Measurements from ENCODE around the gene SCARB2.

The SCARB2 gene

DNA sequence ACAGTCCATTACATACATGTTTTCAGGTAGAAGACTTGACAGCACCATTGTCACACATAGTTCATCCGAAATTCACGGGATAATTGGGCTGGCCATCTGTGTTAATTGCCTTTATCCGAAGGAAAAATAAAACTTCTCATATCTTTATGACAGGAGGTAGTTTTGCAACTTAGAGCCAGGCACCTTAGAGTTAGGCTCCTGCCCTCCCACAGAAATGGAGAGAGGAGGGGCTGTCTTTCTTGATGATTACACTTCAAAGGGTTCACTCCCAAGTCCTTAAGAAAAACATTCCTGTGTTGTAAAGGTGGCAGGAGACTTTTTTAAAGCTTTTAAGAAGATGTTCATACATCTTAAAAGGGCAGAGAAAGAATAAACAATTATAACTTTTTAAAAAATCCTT, 10.5 kb upstream of the SCARB2 start:
- DNase-seq: no peak

DNA sequence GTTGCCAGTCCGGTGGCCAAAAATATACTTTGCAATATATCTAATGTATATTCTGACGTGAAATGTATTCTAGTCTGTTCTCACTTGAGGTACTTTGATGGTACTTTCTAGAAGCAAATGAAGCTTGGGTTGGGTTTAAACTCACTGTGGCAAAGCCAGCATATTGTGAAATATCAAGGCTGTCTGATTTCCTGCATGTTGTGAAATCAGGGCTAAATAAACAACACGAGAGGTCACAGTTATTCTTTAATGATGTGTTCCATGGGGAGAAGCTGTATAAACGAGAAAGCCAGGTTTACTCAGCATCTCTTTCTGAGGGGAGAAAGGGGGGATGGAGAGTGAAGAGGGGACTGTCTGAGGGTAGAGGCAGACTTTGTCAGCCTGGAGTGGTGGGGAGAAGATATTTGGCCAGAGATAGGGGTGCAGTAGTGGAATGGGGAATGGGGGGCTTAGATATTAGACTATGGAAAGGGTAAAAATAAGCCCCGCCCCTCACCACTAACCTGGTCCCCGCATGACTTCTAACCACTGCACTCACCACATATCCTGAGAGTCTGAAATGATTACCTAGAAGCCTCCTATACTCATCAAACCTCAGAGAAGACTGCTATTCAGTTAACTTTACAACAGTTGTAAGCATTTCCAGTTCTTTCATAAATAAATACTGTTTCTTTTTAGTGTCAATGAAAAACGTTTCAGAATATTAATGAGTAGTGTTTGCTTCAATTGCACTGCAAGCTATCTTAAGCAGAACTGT, 5.9 kb upstream of the SCARB2 start:
- DNase-seq: no peak

DNA sequence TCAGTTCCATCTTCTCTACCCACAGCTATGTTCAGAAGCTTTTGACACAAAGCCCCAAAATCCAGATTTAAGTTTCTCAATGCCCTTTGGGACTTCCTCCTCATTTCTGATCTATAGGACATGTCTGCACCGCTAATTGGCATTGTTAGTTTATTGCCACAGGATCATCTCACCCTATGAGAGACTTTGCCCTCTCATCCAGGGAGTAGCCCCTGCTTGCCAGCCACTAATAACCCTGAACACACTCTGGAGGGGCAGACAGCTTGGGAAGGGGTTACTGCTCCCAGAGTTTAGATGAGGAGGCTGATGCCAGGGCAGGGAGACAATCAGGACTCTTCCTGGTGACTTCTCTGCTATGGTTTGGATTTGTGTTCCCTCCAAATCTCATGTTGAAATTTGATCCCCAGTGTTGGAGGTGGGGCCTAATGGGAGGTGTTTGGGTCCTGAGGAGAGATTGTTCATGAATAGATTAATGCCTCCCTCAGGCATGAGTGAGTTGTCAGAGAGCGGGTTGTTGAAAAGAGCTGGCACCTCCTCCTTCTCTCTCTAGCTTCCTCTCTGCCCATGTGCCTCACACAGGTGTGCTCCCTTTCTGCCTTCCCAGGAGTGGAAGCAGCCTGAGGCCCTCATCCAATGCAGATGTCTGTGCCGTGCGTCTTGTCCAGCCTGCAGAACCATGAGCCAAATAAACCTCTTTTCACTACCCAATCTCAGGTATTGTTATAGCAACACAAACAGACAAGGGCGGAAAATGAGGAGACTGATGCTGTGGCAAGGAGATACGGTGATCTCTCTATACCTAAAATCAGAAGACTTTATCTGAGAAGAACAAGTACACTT, 3.6 kb upstream of the SCARB2 start:
- peak in 1 of 2 experiments; percentile 21 for DNase-seq

DNA sequence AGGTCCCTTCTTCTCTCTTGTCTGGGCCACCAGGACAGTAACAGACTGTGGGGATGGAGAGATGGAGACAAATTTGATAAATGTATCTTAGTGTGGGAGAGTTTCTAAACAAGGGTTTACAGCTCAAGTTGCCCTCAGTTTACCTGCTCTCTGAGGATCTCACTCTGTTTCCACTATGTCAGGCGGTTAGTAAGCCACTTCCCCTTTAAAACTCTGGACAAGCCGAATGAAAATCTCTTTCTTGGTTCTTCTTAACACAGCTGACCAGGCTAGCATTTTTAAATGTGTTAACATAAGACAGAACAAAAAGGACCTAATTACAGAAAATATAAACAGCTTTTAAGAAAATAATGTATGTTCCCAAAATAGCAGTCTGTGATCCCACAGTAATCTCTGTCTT, 2.9 kb upstream of the SCARB2 start:
- no peak for DNase-seq

DNA sequence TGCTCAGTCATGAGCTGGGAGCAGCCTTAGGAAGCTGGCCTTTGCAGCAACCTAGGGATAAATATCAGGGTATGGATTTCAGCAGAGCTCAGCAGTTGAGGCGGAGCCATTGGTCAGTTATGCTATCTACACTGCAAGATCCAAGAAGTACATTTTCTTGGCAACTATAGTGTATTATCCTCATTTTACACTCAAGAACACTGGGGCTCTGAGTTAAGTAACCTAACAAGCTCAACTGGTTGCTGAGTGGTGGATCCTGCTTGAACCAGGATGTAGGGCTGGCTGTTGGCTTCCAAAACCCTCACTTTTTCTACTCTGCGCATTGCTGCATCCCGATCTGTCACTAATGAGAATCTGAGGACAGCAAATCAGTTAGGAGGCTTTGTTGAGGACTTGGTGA, 1.5 kb upstream of the SCARB2 start:
- DNase-seq: no peak

DNA sequence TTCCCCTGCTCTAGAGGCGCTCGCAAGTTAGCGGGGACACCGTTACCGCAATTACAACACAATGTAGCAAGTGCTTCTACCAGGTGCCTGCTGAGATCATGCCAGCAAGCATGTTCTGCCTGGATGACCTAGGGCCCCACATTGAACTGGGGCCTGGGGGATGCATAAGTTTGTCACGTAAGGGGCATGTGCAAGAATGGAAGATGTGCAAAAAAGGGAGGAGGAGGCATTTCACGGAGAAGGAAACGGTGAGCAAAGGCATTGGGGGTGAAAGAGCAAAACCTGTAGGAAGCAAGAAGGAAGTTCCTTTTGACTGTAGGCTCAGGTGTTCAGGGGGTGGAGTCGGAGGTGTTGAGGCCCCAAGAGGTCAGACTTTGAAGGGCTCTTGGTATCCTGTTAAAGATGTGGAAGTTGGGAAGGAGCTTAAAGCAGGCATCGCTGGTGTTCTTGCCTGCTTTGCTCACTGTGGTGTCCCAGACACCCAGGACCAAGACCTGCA, 602 bp upstream of the SCARB2 start:
- DNase-seq: peak in 1 of 2 experiments; percentile 16

DNA sequence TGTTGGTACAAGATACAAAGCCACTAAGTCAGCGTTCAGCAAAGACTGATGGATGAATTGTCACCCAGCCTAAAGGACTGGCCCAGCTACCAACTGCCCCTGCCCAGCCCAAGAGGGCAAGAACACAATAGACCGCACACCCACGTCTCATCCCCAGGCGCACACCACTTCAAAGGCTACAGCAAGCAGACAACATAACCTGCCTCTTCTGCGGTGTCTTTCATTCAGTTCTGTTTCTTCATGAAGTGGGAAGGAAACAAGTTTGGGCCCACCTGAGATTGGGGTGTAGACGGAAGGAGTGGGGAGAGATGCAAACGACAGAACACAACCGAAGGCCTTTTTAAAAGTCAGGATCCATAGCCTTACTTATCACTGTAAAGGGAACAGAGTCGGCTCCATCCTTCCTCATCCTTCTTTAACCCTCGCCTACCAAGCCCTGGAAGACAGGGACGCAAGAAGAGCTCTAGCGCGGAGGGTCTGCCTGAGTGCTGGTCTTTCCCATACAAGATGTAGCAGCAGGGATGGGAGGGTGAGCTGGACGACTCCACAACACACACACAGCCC, 691 bp downstream of the SCARB2 start:
- DNase-seq: peak in 1 of 2 experiments; percentile 16

DNA sequence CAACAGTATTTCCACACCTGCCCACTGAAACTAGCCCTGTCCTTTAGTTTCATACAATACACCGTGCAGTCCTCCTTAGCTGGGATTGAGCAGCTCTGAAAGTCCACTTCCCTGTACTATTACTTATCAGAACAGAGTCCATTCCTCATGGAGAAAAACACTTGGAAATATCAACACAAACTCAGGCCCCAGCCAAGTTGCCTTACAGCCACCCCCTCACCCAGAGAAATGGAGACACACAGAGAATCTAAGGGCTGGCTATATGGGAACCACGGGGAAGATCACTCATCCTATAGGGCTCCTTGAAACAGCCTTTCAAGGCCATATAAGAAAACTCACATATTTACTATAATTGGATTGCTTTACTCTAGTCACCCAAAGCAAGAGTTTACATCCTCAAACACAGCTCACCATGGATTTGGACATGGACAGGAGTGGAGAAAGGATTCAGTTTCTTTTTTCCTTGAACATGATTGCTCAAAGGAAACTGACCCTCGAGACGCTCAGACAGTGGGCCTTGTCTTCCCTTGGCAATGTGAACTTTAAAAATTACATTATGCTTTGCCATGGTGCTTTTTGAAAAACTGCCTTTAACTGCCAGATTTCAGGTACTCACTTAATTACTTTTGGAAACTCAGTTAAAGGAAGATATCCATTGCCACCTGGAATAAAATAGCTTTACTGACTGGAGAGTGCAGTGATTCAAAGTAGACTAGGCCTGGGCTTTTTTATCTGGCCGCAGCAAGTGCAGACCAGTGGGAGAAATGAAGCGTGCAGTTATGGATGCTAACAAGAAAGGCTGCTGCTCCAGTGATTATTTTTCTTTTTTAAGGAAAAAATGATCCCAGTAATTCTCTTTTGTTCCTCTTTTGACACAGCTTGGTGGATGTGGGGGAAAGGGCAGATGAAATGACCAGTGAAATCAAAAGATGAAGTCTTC, 1.6 kb downstream of the SCARB2 start:
- DNase-seq: no peak

DNA sequence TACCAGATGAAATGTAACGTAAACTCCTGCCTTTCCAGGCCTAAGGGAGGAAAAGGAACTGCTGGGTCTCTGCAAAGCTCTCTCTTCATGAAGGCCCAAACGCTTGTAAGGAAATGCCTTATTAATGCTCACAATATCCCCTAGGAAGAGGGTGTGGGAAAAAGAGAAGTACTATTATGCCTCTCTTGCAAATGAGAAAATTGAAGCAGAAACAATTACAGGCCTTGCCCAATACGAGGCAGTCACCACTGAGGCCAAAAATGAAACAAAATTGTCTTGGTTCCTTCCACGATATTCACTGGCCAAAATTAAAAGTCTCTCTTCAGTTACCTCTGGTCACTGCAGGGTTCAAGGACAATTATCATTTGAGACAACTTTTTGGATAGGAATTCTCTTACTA, 3.2 kb downstream of the SCARB2 start:
- no peak for DNase-seq

DNA sequence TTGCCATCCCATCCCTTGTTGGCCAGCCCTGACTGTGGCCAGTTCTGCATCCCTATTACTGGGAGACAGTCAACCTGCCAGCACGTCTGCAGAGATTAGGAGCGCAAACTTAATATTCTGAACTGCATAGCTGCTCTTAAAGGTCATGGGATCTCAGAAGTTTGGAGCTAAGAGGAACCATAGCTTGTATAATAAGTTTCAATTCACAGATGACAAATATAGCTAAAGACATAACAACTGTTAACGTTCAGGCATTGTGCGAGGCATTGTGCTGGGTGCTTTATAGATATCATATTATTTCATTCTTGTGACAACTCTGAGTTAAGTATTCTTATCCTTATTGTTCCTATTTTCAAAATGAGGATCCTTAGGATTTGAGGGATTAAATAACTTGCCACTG, 3.7 kb downstream of the SCARB2 start:
- DNase-seq: no peak

DNA sequence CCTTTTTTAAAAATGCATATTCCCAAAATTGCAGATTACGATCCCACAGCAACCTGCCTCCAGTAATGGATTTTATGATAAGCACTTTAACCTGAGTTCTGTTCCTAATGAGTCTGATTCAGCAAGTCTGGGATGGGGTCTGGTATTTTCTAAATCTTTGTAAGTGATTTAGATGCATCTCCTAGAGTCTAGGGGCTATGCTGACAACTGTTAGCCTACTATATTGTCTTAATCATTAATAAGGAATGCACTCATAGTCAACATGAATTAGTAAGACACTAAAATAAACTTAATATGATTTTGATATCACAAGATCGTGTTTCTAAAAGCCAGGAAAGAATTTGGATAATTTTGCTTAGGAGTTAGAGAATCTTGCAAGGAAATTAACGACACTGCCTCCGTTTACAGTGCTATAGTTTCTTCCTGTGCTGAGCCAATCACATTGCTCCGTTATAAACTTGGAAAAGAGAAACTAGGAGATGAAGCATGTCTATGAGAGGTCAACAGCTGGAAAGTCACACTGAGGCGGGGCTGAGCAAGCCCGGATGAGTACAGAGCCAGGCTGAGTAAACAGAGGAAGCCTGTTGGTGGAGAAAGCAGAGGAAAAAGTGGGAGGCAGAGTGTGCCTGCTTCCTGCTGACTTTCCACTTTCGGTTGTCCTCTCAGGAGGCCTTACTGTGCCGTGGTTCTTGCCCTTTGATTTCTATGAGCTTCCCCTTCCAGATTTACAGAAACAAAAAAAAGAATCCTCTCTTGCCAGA, 5.4 kb downstream of the SCARB2 start:
- DNase-seq: peak in 1 of 2 experiments; percentile 17

DNA sequence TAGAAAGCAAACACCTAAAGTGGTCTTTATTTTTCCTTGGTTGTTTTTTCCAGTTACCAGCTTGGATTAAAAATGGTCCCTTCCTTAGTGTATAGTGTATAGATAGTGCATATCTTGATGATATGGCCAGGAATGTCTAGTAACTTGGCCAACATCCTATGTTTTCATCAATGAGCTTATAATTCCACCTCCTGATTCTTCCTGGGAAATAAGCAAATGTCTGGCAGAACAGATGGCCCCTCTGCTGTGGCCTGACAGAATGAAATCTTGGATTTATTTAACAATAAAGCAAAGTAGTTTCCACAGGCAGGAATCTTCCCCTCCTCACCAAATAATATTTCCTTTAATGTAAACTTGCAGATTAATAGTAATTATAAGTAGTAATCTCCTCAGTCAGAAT, 6.1 kb downstream of the SCARB2 start:
- DNase-seq: no peak

DNA sequence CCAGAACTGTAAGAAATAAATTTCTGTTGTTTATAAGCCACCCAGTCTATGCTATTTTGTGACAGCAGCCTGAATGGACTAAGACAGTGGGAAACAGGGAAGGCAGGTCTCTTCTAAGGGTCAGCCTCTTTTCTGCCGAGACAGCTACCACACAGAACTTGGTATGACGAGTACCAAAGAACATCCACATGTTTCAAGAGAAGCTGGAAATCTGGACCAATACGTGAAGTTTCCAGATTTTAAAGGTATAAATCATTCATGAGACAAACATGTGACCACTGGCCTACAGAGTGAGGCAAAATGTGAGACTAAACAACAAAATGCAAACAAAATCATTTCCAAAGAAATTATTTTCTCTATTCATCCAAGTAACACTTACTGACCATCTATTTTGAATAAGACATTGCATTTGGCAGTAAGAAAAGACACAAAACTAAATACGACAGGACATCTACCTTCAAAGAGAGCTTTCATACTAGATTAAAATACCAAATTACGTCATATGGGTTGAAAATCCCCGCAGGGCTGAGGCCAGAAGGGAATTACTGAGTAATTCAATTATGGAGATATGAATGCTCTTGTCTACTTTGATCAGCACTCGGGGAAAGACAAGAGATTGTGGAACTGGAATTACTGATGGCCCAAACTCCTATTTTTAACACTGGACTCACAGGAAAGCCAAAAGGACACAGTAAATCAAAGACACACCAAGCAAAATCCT, 7.2 kb downstream of the SCARB2 start:
- no peak for DNase-seq

DNA sequence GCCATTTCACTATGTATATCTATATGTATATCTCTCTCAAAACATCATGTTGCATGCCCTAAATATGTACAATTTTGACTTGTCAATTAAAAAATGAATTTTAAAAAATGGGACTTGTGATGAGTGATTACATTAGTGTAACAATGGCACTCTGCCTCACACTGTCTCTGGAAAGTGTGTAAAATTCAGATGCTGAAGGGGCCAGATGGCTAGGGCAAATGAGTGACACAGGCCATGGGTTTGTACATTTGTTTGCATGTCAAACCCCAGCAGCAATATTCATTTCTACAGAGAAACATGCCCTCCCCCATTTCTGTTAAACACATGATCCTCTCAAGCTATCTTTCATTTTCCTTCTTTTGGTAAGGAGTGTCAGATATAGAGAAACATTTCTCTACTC, 8.1 kb downstream of the SCARB2 start:
- no peak for DNase-seq

DNA sequence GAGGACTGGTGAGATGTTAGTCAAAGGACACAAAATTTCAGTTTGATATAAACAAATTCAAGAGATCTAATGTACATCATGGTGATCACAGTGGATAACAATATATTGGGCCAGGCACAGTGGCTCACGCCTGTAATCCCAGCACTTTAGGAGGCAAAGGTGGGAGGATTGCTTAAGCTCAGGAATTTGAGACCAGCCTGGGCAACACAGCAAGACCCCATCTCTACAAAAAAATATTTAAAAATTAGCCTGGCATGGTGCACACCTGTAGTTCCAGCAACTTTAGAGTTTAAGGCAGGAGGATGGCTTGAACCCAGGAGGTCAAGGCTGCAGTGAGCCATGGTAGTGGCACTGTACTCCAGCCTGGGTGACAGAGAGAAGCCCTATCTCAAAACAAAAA, 8.7 kb downstream of the SCARB2 start:
- no peak for DNase-seq

DNA sequence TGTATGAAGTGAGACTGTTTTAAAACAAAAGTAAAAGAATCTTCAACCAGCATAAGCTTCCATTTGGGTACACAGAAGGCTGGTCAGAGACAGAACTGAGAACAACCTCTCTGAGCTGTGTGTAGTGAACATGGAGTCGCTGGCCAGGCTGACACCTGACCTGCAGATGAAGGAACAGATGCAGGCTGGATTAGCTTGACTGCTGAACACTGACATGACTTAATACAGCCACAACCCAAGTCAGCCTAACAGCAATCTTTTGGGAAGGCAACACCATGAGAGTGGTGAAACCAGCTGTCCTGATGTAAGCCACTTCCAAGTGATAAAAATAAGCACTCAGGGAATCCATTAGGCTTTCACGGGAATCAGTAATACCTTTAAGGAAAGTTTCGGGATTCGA, 10.1 kb downstream of the SCARB2 start:
- DNase-seq: no peak

DNA sequence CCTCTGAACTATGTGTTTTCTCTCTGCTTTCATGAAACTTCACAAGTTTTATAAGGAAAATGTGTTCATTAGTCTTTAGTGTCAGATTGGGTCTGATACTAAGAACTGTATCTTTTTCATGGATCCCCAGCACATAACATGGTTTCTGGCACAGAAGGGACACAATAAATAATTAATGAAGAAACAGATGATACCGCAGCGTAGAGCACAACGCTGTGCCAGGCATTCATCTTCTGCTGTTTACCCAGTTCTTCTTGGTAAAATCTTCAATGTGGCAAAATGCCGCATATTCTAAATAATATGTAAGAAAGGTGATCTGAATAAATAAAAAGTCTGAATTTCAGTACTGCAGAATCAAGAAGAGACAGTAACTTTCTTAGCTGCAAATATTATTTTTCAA, 12.3 kb downstream of the SCARB2 start:
- peak in 1 of 2 experiments; percentile 30 for DNase-seq

DNA sequence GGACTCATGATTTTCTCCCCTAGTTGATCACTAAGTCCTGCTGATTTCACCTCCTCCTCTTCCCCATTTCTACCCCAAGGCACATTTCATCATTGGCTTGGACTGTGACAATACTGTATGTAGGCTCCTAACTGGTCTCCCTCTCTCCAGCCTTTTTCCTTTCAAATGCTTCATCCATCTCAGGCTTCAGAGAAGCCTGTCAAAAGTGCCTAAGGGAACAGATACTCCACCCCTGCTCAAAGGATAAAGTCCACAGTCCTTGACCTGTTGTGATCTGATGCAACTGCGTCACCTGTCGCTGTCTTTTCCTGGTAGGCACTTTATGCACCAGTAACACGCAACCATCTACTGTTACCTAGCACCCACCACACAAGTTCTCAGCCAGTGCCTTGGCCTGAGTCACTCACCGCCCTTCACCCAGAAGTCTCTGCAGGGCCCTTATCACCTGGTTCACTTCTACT, 12.8 kb downstream of the SCARB2 start:
- DNase-seq: peak; percentile 75 to 79

DNA sequence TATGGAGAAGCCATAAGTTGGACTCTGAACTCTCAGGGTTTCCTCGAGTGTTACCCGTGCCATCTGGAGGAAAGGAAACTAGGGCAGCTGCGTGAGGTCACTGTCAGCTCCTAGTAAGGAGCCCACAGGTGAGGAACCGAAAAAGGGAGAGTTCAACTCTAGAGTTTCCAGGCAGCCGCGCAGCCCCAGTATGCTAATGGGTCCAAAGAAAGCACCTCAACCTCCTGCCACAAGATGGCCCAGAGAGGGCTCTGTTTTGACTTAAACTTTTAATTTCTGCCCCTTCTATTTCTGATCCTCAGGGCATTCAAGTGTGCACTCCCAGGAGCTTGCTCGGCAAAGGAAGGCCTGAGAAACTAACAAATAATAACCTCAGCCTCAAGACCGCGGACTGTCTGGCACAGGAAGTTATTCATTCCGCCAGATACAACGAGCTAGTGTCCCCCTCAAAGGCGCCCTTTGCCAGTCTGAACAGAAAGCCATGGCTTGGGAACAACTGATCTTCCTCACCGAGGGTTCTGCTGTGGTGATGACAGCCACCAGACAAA, 13.9 kb downstream of the SCARB2 start:
- peak in 1 of 2 experiments; percentile 36 for DNase-seq

DNA sequence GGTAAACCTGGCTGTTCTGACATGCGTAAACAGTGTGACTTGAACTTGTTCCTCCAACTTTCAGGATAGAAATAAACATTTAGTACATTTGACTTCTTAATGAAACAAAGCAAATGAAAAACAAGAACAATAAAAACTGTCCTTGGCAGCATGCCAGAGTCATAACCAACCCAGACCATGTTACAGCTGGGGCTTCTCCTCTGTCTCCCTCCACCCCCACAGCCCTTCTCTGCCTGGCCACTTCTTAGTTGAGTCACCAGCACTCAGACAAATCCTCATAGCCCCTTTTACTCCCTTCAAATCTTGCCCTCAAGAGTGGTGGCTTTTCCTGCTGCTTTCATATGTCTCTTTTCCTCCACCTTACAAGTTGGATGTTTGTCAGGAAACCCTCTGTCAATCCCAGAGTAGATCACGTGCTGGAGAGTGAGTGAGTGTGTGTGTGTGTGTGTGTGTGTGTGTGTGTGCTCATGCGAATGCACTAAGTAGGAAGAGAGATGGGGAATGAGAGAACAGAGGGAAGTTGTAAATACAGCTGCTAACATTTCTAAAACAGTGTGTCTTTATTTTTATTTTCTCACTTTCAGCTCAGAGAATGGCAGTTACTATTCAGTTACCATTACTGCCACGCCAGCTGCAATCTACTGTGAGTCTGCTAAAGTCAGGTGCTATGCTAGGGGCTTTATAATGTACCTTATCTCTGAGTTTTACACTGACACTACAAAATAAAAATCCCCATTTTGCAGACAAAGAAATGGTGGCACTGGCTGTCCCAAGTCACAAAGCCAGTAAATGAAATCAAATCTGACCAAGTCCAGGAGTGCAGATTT, 15.0 kb downstream of the SCARB2 start:
- peak; percentile 71 to 86 for DNase-seq

Data from NCI-H526 (cell line).